GM18858 (cell line): Measurements from ENCODE around the gene UNC45A.
A peak's percentile ranks its signal among the peaks of the same experiment; 100 is the strongest.

Experiments used
- ATAC-seq: cut with Tn5 transposase; IDR thresholded peaks from one replicate; pipeline ENCODE4 v1.9.1; 2021; ENCODE audit not compliant: unreplicated experiment

UNC45A gene

GRCh38 chr15:90941038-90941437, 6.0 kb downstream of the UNC45A start:
- no peak for ATAC-seq

- ATAC-seq = no peak
Observed at GRCh38 chr15:90942354-90943120, 7.5 kb downstream of the UNC45A start.

DNA sequence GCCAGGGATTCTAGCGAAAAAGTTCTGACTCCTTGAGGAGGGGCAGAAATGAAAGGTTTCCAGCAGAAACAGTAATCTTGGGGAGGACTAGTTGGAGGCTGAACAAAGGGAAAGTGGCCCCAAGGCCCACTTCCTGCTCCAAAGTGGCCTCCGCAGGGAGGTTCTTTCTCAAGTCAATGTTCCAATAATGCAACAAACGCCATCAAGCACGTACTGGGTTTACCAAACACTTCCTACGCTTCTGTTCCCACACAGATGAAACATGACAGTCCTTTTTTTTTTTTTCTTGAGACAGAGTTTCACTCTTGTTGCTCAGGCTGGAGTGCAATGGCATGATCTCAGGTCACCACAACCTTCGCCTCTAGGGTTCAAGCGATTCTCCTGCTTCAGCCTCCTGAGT, 10.0 kb downstream of the UNC45A start:
- no peak for ATAC-seq

DNA sequence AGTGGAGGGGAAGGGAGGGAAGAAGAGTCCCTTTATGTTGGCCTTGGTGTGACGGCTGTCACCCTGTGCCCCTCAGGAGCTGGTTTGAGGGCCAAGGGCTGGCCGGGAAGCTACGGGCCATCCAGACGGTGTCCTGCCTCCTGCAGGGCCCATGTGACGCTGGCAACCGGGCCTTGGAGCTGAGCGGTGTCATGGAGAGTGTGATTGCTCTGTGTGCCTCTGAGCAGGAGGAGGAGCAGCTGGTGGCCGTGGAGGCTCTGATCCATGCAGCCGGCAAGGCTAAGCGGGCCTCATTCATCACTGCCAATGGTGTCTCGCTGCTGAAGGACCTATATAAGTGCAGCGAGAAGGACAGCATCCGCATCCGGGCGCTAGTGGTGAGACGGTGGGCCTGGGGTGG, 11.5 kb downstream of the UNC45A start:
- ATAC-seq = no peak

DNA sequence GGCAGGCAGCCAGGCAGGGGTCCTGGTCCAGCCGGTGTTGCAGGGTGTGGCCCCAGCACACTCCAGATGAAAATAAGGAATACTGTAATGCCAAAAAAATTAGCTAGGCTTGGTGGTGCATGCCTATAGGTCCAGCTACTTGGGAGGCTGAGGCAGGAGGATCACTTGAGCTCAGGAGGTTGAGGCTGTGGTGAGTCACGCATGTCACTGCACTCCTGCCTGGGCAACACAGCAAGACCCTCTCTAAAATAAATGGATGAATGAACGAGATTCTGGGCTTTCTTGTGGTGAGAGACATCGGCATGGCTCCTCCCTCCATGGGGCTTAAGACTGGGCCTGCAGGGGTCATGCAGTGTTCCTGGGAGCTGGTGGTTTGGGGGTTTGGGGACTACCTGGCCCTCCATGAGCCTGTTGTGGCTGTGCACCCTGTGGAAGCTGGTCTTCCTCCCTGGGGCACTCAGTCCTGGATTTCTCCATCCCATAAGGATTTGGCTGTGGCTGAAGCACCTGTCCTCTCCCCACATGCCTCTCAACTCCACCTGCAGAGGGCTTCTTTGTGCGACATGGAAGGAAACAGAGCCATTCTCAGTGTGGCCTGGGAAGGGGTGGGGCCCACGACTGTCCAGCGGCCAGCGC, 12.0 kb downstream of the UNC45A start:
- ATAC-seq = no peak

DNA sequence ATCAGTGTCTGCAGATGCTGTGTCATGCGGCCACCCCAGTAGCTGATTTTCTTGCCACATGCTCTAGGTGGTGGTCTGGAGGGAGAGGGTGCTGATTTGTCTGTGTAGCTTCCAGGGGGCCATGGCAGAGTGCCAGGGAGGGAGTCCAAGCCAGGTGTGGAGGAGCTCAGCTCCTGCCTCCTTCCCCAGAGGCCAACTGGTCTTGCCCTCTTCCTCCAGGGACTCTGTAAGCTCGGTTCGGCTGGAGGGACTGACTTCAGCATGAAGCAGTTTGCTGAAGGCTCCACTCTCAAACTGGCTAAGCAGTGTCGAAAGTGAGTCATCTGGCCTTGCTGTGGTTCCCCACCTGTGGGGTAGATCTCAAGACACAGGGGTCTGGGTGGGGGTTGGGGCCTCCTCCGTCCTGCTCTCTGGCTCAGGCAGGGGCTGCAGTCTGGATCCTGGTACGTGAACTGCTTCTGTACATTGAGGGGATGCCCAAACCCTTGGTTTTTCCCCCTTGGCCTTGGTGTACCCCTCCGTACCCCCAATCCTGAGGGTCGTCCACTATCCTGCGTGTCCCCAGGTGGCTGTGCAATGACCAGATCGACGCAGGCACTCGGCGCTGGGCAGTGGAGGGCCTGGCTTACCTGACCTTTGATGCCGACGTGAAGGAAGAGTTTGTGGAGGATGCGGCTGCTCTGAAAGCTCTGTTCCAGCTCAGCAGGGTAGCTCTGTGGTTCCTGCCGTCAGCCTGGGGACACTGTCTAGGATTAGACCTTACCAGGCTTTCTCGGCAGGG, 12.7 kb downstream of the UNC45A start:
- no peak for ATAC-seq

DNA sequence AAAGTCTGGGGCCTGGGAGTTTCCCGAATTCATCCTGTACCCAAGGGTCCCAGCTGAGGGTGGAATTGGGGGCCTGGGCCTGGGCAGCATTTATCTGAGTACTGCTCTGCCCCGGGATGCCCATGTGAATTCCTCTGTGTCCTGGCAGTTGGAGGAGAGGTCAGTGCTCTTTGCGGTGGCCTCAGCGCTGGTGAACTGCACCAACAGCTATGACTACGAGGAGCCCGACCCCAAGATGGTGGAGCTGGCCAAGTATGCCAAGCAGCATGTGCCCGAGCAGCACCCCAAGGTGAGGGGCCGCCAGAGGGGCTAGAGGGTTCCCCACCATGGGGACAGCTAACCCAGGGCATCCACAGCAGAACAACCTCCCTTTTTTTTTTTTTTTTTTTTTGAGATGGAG, 13.4 kb downstream of the UNC45A start:
- ATAC-seq = no peak

DNA sequence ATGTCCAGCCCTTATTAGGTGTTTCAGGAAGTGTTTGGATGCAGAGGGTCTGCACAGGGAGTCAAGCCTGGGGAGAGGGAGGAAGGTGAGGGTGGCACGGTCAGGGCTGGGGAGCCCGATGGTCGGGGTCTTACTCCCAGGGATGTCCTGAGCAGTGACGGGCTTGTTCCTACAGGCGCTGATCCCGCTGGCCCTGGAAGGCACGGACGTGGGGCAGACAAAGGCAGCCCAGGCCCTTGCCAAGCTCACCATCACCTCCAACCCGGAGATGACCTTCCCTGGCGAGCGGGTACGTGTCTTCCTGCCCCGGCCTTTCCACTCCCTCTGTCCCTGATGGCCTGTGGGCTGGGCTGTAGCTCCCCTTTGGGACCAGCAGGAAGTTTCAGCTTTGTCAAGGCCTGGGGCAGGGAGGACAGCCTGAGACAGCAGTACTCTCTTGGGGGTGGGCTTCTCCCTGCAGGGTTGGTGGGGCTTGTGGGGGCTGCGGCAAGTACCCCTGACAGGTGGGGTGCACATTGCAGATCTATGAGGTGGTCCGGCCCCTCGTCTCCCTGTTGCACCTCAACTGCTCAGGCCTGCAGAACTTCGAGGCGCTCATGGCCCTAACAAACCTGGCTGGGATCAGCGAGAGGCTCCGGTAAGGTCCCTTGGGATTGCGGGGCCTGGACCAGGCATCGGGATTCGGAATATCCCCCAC, 15.0 kb downstream of the UNC45A start:
- ATAC-seq = no peak

- ATAC-seq = no peak
Observed at GRCh38 chr15:90950676-90951075, 15.6 kb downstream of the UNC45A start.

- ATAC-seq = no peak
Observed at GRCh38 chr15:90952901-90953677, 18.0 kb downstream of the UNC45A start.

- no peak for ATAC-seq
Observed at GRCh38 chr15:90953947-90954711, 19.0 kb downstream of the UNC45A start.

DNA sequence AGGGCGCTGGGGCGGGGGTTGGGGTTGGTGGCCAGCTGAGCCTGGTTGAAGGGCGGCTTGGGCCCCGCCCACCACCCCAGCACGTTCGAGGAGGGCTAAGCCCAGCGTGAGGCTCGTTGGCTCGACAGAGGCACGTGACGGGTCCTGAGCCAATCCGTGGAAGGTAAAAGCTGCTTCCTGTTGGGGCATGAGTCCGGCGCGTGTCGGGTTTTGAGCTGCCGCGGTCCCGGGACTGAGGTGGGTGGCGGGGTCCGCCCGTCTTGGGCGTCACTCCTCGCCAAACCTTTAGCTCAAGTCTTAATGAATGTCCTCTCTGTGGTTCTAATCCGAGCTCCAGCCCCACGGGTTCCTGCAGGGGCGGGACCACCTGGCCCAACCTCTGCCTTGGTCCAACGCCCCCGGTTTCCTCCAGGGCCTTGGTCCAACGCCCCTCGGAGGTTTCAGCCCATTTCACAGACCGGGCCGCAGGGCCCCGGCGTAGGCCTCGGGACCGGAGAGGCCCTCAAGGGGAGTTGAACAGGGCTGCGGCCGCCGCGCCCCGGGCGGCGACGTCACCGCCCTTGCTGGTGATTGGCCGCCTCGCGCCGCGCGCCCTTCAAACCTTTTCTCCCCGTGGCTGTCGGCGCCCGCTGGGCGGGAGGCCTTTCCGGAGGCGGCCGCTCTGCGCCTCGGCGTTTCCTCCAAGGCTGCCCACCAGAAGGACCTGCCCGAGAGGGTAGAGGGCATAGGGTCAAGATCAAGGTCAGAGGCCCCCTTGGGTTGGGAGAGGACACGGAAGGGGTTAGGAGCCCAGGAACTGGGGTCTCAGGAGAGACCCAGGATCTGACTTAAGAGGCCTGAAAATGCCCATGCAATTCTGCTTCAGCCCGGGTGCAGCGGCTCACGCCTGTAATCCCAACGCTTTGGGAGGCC, 19.9 kb downstream of the UNC45A start, which contains the start of gene RCCD1:
Gene RCCD1, plus strand, starts transcription at position 173 of the 912 bp plus-strand sequence. CDS start 1,851 bp downstream, outside the sequence.
- peak; percentile 87 for ATAC-seq

DNA sequence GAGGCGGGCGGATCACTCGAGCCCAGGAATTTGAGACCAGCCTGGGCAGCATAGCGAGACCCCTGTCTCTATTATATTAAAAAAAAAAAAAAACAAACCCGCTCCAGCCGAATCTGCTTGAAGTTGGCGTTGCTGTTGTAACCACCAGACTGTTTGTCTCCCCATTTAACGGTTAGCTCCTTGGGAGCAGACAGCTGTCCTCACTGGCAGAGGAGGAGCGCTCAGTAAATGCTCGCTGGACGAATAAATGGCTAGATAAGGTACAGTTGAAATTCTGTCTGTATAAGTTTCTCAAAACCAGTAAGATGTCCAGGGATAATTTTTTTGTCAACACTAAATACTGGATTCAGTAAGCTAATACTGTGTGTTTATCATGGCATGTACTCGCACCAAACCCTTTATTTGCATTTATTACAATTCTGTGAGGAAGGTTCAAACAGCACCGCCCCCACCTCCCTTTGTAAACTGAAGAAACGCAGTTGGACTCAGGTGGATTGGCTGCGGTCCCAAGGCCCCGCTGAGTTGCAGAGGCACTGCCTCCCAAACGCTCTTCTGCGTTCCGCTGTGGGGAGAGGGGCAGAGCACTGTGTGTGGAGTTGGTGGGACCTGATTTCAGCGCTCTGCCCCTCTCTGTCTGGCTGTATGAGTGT, 20.7 kb downstream of the UNC45A start:
- no peak for ATAC-seq

DNA sequence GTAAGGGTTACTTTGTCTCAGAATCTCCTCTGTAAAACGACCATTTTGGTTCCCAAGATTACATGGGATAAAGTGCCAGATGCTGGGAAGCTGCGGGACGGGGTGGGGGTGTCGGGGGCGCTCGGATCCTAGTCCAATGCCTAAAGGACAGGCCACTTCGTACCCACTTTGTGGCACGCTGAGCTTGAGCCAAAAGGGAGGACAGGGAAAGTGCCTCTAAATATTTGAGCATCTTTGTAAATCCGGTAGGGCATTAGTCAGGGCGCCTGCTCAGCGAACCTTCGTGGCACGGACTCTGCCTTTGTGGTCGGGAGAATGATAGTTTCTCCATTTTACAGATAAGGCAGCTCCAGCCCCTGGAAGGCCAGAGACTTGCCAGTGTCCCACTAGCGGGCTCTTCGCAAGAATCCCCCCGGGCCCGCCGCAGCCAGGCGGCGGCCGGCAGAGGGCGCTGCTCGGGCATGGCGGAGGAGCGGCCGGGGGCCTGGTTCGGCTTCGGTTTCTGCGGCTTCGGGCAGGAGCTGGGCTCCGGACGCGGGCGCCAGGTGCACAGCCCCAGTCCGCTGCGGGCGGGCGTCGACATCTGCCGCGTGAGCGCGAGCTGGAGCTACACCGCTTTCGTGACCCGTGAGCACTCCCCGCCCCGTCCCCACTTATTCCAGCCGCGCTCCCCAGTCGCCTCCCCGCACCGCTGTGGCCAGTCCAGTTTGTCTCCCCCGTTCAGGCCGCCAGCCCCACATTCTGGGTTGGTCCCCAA, 21.4 kb downstream of the UNC45A start:
- no peak for ATAC-seq

DNA sequence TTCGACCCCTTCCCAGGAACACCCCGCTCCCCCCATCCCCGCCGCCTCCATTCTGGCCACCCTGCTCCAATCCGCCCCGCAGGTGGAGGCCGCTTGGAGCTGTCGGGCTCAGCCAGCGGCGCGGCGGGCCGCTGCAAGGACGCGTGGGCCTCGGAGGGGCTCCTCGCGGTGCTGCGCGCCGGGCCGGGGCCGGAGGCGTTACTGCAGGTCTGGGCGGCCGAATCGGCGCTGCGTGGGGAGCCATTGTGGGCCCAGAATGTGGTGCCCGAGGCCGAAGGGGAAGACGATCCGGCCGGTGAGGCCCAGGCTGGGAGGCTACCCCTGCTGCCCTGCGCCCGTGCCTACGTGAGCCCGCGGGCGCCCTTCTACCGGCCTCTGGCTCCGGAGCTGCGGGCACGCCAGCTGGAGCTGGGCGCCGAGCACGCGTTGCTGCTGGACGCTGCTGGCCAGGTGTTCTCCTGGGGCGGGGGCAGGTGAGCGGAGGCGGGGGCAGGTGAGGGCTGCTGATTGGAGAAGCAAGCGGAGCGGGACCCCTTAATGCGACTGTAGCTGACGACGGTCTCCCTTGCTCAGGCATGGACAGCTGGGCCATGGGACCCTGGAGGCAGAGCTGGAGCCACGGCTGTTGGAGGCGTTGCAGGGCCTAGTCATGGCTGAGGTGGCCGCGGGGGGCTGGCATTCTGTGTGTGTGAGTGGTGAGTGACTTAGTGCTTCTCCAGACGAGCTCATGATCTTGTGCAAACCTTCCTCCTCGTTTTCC, 22.1 kb downstream of the UNC45A start:
- no peak for ATAC-seq

- ATAC-seq = no peak
Observed at GRCh38 chr15:90957791-90958190, 22.7 kb downstream of the UNC45A start.
